NCI-H526 (cell line): Measurements from ENCODE around the gene RAB36.
A peak's percentile ranks its signal among the peaks of the same experiment; 100 is the strongest.

Experiments
- DNase-seq, 2 experiments: peaks; one replicate each; lab custom pipeline; 2025; lab: John Stamatoyannopoulos, UW

RAB36 gene

GRCh38 chr22:23158516-23159290, 13.4 kb downstream of the RAB36 start:
- DNase-seq: no peak

GRCh38 chr22:23159291-23159630, 14.0 kb downstream of the RAB36 start:
- DNase-seq: no peak

- DNase-seq: no peak
Observed at GRCh38 chr22:23161029-23161428, 15.8 kb downstream of the RAB36 start.

- no peak for DNase-seq
Observed at GRCh38 chr22:23161574-23161973, 16.3 kb downstream of the RAB36 start.

- DNase-seq: no peak
Observed at GRCh38 chr22:23163665-23164064, 18.4 kb downstream of the RAB36 start.

- DNase-seq: no peak
Observed at GRCh38 chr22:23164091-23164490, 18.8 kb downstream of the RAB36 start.

- no peak for DNase-seq
Observed at GRCh38 chr22:23166042-23166831, 21.0 kb downstream of the RAB36 start.

GRCh38 chr22:23166841-23167616, 21.8 kb downstream of the RAB36 start:
- no peak for DNase-seq

- no peak for DNase-seq
Observed at GRCh38 chr22:23168391-23169042, 23.2 kb downstream of the RAB36 start.

- no peak for DNase-seq
Observed at GRCh38 chr22:23169043-23169406, 23.7 kb downstream of the RAB36 start.

- no peak for DNase-seq
Observed at GRCh38 chr22:23175817-23176644, 30.8 kb downstream of the RAB36 start.

GRCh38 chr22:23176645-23177027, 31.4 kb downstream of the RAB36 start:
- DNase-seq: no peak

GRCh38 chr22:23177197-23177596, 31.9 kb downstream of the RAB36 start:
- no peak for DNase-seq

GRCh38 chr22:23178512-23179254, 33.4 kb downstream of the RAB36 start:
- peak; percentile 67 to 84 for DNase-seq

GRCh38 chr22:23179381-23180299, 34.4 kb downstream of the RAB36 start:
- peak in 1 of 2 experiments; percentile 25 for DNase-seq

- peak in 1 of 2 experiments; percentile 74 for DNase-seq
Observed at GRCh38 chr22:23180301-23180892, 35.1 kb downstream of the RAB36 start, which contains the start of gene BCR. Gene BCR (plus strand): TSS chr22:23180509. CDS start chr22:23180961, 452 bp downstream.

GRCh38 chr22:23180893-23181720, 35.8 kb downstream of the RAB36 start:
- peak in 1 of 2 experiments; percentile 56 for DNase-seq

- peak in 1 of 2 experiments; percentile 27 for DNase-seq
Observed at GRCh38 chr22:23181721-23182308, 36.5 kb downstream of the RAB36 start.
